Aorta (tissue), 5 donors: ENCODE measurements around the gene NRCAM. TPM values are rescaled to one million over a fixed set of nuclear protein-coding genes. Genes with fewer than 3 reads are reported as not detected.

Source experiments
- ATAC-seq: fragments of 200-7000 bp; cut with Tn5 transposase; one replicate; pipeline ENCODE4 v1.9.1; 2022; ENCODE audit warnings: moderate library complexity; ENCODE audit not compliant: low FRiP score
- DNase-seq, 2 donors: peaks; one replicate each; pipeline ENCODE4 v3.0.0-alpha.2; 2020
- H3K27ac ChIP-seq, 2 donors: one replicate each; pipeline ENCODE4 v1.5.1; 2013; ENCODE audit warnings: low read length in 2 of 2, mild to moderate bottlenecking in 2 of 2, moderate library complexity in 2 of 2, control low read depth in 1 of 2, inconsistent platforms in 1 of 2, low read depth in 1 of 2
- H3K27me3 ChIP-seq, 2 donors: one replicate each; pipeline ENCODE4 v1.6.1; 2013; ENCODE audit warnings: control low read depth in 1 of 2, low read length in 1 of 2, mild to moderate bottlenecking in 1 of 2, moderate library complexity in 1 of 2; ENCODE audit not compliant: insufficient read depth in 2 of 2, control insufficient read depth in 1 of 2
- H3K36me3 ChIP-seq, 2 donors: one replicate each; pipeline ENCODE4 v1.6.1; 2013; ENCODE audit warnings: control low read depth in 1 of 2, low read length in 1 of 2, mild to moderate bottlenecking in 1 of 2; ENCODE audit not compliant: insufficient read depth in 2 of 2, control insufficient read depth in 1 of 2
- H3K4me1 ChIP-seq, 2 donors: one replicate each; pipeline ENCODE4 v1.6.1; 2013; ENCODE audit warnings: low read length in 2 of 2, control low read depth in 1 of 2, mild to moderate bottlenecking in 1 of 2, moderate library complexity in 1 of 2; ENCODE audit not compliant: insufficient read depth in 2 of 2, control insufficient read depth in 1 of 2
- H3K4me3 ChIP-seq, 2 donors: one replicate each; pipeline ENCODE4 v1.5.1; 2013; ENCODE audit warnings: low read length in 2 of 2, control low read depth in 1 of 2, mild to moderate bottlenecking in 1 of 2
- H3K9me3 ChIP-seq: one replicate; pipeline ENCODE4 v1.6.1; 2013; ENCODE audit warnings: mild to moderate bottlenecking, low read length; ENCODE audit not compliant: control insufficient read depth
- WGBS, 2 donors: extraction: QIAGEN DNeasy Blood & Tissue Kit; methylation state at CpG; one replicate each; pipeline ENCODE4 v1.1.7; 2013; 5-methylcytosine and 5-hydroxymethylcytosine counted together
- intact Hi-C, 2 donors: fragments of 100-400 bp; cut with DNase I; formaldehyde crosslinking; loops; one replicate each; pipeline versions ENCODE4 v1.14.2 to v1.15.0; 2022
- polyA plus RNA-seq, 2 donors: library from polyadenylated mRNA; stranded (reverse); fragments of 200-250 nt; gene quantifications; one replicate each; pipeline ENCODE4 v1.2.3, GENCODE V29; 2013
- total RNA-seq, 2 donors: library from RNA; stranded (reverse); fragmentation: NEBNext Ultra II Directional; extraction: Animal tissue kit (Norgen Biotek cat#: 25700); gene quantifications; one replicate each; pipeline ENCODE4 v1.2.1, GENCODE V29; 2021
- donor health status: healthy with polysubstance abuse.
- donor health status: Bipolar disorder and iron deficiency.
- donor health status: DM: no; HTN: no; CAD: no.
- donor health status: DM: no; HTN: no; CAD: no.
- donor health status: DM: yes; HTN: yes; CAD: no.

The NRCAM gene
- total and polyA plus RNA-seq, 4 donors: under 0.01 to 1.8 (median 0.76) TPM

DNA sequence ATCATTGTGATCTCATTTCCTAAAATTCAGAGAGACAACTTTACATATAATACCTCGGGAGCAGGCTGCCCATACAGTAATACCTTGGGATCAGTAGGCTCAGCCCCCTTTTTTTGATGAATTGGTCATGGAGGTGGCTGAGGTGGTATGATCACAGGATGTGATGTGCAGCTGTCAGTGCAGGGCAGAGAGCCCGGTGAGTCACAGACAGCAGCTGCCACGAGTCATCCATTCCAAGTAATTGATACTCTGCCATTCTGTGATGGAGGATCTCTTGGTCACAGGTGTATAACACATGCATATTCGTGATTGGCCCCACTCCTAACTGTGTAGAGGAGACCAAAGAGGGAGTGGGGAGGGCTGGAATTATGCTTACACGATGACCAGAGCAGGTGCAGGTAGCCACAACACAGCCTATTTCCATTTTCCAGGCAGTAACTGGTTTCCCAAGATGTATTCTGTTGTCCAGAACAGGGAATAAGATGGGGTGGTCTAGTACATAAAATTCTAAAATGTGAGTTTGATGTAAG lies 14.1 kb downstream of the NRCAM start:
- no peak for DNase-seq
- intact Hi-C loops: no loop called here
- Histone ChIP-seq H3K9me3 (no peaks in the 10 kb centered on the region), H3K27me3 (no peaks in the 10 kb centered on the region), H3K36me3 (no peaks in the 10 kb centered on the region), H3K27ac (no peak overlapping the region), H3K4me3 (no peak overlapping the region), H3K4me1 (no peaks in the 10 kb centered on the region)
- 76 to 81% methylated on average over 5 of the region's 5 CpGs for WGBS, 2 donors
- ATAC-seq: no peak

DNA sequence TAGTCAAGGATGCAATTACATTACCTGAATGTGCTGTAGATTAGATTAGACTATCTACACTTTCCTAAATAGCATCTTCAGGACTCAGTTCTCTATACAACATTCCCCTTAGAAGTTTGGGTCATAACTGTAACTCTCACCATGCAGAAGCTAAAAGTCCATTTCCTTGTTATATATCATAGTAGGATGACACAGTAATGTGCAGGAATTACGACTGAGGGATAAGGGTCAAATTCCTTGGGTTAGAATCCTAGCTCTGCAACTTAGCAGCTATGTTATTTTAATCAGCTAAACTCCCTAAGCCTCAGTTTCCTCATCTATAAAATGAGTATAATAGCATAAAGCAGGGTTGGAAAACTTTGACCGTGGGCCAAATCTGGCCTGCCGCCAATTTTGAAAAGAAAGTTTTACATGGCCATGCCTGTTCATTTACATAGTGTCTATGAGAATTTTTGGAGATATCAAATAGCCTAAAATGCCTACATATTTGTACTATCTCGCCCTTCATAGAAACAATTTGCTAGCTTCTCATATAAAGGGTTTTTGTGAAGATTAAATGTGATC lies 14.8 kb downstream of the NRCAM start:
- ATAC-seq: no peak
- 57 to 71% methylated on average over 4 of the region's 4 CpGs for WGBS, 2 donors
- Histone ChIP-seq H3K9me3 (no peaks in the 10 kb centered on the region), H3K4me3 (no peak overlapping the region), H3K36me3 (no peaks in the 10 kb centered on the region), H3K4me1 (no peaks in the 10 kb centered on the region), H3K27me3 (no peaks in the 10 kb centered on the region), H3K27ac (no peak overlapping the region)
- intact Hi-C loops: no loop called here
- no peak for DNase-seq

DNA sequence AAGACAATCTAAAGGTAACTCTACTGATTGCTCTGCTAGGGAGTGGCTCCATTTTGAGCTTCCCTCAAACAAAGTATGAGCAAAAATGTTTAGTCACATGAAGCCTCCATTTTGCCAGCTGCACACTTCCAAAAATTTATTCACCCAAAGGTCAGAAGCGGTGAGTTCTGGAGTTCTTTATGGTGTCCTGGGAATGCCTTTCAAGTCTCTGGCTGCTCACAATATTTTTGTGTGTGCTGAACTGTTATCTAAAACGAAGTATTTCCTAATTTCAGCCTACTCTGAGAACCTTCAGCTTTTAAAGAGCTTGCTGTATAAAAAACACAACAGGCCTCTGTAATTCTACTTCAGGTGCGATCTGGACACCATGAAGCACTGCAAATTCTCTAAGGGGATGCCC lies 15.6 kb downstream of the NRCAM start:
- ATAC-seq: no peak
- Histone ChIP-seq H3K27ac (no peak overlapping the region), H3K36me3 (no peaks in the 10 kb centered on the region), H3K4me1 (no peaks in the 10 kb centered on the region), H3K27me3 (no peaks in the 10 kb centered on the region), H3K9me3 (no peaks in the 10 kb centered on the region), H3K4me3 (no peak overlapping the region)
- intact Hi-C loops: no loop called here
- DNase-seq: no peak
- 62 to 69% methylated on average over 3 of the region's 3 CpGs for WGBS, 2 donors

DNA sequence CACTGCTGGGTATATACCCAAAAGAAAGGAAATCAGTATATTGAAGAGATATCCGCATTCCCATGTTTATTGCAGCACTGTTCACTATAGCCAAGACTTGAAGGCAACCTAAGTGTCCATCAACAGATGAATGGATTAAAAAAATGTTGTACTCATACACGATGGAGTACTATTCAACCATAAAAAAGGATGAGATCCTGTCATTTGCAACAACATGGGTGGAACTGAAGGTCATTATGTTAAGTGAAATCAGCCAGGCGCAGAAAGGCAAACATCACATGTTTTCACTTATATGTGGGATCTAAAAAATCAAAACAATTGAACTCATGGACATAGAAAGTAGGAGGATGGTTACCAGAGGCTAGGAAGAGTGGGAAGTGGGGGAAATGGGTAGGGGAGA lies 19.3 kb downstream of the NRCAM start:
- no peak overlapping the region for H3K4me3 ChIP-seq
- ATAC-seq (no peak), DNase-seq (no peak)
- H3K36me3 ChIP-seq: no peaks in the 10 kb centered on the region
- no peaks in the 10 kb centered on the region for H3K9me3 ChIP-seq
- H3K27me3 ChIP-seq: no peaks in the 10 kb centered on the region
- WGBS, 2 donors: 75 to 90% methylated on average over 3 of the region's 3 CpGs
- intact Hi-C loops: no loop called here
- H3K27ac ChIP-seq: no peak overlapping the region
- H3K4me1 ChIP-seq: no peaks in the 10 kb centered on the region

DNA sequence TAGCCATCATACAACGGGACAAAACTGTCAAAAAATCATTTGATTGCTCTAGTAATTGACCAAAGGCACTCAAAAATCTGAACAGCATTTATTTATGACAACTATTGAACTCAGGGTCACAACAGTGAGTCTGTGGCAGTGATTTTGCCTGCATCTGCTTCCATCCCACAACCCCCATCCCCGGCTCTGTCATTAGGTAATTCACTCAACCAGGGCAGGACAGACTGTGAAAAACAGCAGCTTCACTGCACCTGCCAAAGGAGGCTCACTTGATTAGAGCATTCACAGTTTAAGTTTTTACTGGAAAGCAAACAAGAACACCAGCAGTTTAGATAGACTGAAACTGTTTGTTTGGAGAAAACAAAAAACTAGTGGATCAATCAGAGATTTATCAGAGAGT lies 22.2 kb downstream of the NRCAM start:
- 65 to 66% methylated on average over 2 of the region's 2 CpGs for WGBS, 2 donors
- intact Hi-C loops: no loop called here
- DNase-seq (no peak), ATAC-seq (no peak)
- Histone ChIP-seq H3K9me3 (peaks cover 2% of the 10 kb centered on the region), H3K4me1 (no peaks in the 10 kb centered on the region), H3K27me3 (no peaks in the 10 kb centered on the region), H3K36me3 (no peaks in the 10 kb centered on the region), H3K27ac (no peak overlapping the region), H3K4me3 (no peak overlapping the region)

DNA sequence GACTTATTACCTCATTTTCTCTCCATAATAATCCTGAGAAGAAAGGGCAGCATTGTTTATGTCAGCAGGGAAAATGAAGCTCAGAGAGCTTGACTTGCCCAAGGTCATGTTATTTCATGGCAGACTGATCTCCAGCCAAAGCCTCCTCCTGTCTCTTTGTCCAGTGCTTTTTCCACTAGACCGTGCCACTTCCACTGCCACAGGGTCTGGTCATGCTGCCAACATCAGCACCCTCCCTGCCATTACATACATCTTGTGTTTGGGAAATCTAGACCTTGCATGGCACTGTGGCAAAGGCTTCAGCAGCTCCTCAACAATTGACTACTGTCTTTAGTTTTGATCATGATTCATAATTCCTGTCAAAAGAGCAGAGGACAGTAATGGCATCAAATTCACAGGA lies 25.1 kb downstream of the NRCAM start:
- no peak overlapping the region for H3K27ac ChIP-seq
- no peaks in the 10 kb centered on the region for H3K36me3 ChIP-seq
- H3K9me3 ChIP-seq: peaks cover 2% of the 10 kb centered on the region
- 4 to 10% methylated on average over 1 of the region's 1 CpG for WGBS, 2 donors
- ATAC-seq (no peak), DNase-seq (no peak)
- intact Hi-C loops: no loop called here
- H3K4me3 ChIP-seq: no peak overlapping the region
- no peaks in the 10 kb centered on the region for H3K27me3 ChIP-seq
- peaks cover 0 to 2% of the 10 kb centered on the region in 2 donors for H3K4me1 ChIP-seq

DNA sequence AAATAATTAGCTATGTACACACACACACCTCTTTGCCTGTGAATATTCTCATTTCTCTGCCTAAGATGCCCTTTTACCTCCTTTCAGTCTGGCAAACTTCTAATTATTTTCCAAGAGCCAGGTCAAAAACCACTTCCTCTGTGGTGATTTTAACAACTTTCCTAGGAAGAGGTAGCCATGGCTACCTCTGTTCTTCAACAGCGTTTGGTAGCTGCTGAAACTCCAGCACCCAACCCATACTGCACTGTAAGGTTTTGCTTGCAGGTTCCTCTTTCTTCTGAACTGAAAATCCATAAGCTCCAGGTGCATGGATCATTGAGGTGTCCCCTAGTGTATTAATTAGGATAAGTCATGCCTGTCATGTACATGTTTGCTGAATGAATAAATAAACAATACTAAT lies 25.6 kb downstream of the NRCAM start:
- ATAC-seq: no peak
- no peaks in the 10 kb centered on the region for H3K27me3 ChIP-seq
- peaks cover 2% of the 10 kb centered on the region for H3K9me3 ChIP-seq
- WGBS, 2 donors: 39 to 56% methylated on average over 1 of the region's 1 CpG
- H3K36me3 ChIP-seq: no peaks in the 10 kb centered on the region
- H3K27ac ChIP-seq: no peak overlapping the region
- no peak for DNase-seq
- H3K4me1 ChIP-seq: peaks cover 0 to 2% of the 10 kb centered on the region in 2 donors
- no peak overlapping the region for H3K4me3 ChIP-seq
- intact Hi-C loops: no loop called here

DNA sequence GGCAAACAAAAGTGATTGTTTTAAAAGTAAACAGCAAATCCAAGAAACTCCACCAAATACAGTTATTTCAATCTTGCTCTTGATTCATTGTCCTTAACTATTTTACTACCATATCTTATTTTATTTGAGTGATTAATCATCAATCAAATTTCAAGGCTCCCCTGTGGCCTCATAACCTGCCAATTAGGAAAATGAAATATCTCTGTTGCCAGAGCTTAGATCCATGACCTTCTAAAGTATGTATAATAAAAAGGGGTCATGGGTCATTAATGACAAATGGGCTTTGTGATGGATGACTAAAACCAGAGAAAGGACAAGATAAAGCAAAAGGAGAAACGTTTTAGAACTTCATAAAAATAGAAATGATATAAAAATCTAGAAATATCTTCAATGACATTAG lies 28.5 kb downstream of the NRCAM start:
- intact Hi-C loops: no loop called here

DNA sequence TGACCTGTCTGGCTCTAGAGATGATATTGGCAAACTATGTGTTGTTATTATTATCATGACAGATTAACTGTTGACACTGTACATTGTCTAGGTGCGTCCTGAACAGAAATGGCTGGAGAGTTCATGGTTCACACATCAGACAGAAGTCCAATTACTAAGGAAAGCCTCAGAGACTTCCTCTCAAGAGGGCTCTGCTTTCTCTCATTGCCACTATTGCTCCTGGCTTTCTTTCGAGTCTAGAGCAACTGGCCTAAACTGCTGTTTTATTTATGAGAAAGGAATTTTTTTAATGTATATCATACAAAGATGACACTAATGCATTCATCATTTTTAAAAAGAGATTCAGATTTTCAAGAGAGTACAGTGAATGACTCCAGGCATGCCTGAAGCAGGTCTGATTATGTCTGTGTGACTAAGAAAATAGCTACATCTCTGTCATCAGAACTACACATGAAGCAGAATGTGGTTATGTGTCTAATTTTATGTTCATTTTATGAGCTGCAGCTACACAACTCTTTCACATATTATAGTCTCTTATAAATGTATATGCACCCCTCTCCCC lies 30.4 kb downstream of the NRCAM start:
- Histone ChIP-seq H3K36me3 (no peaks in the 10 kb centered on the region), H3K27ac (no peak overlapping the region), H3K27me3 (no peaks in the 10 kb centered on the region), H3K4me3 (no peak overlapping the region), H3K9me3 (peaks cover 2% of the 10 kb centered on the region), H3K4me1 (peaks cover 0 to 2% of the 10 kb centered on the region in 2 donors)
- intact Hi-C loops: no loop called here
- WGBS, 2 donors: 58% methylated on average over 2 of the region's 2 CpGs
- no peak for ATAC-seq
- DNase-seq: no peak

More for the DNA sequence above, 28.5 kb downstream of the NRCAM start:
- WGBS, 2 donors: 36 to 41% methylated on average over 1 of the region's 1 CpG
- Histone ChIP-seq H3K27me3 (no peaks in the 10 kb centered on the region), H3K9me3 (peaks cover 2% of the 10 kb centered on the region), H3K27ac (no peak overlapping the region), H3K4me3 (no peak overlapping the region), H3K36me3 (no peaks in the 10 kb centered on the region), H3K4me1 (peaks cover 0 to 2% of the 10 kb centered on the region in 2 donors)
- ATAC-seq (no peak), DNase-seq (no peak)
